ENCODE data around the gene PTBP3.

DNA sequence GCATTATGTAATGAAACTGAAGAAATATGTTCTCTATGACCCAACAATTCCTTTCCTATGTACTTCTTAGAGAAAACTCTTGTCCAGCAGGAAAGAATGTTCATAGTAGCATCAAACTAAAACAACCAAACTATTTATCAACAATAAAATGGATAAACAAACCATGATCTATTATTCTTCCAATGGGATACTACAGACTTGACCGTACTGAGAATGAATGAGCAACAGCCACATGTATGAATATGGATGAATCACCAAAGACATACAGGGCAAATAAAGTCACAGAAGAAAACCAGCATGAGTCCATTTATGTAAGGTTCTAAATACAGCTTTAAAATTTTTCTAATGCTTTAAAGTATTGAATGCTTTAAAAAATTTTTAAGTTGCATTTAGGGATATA lies 84.7 kb downstream of the PTBP3 start:
- TF ChIP-seq, protein P1, sequence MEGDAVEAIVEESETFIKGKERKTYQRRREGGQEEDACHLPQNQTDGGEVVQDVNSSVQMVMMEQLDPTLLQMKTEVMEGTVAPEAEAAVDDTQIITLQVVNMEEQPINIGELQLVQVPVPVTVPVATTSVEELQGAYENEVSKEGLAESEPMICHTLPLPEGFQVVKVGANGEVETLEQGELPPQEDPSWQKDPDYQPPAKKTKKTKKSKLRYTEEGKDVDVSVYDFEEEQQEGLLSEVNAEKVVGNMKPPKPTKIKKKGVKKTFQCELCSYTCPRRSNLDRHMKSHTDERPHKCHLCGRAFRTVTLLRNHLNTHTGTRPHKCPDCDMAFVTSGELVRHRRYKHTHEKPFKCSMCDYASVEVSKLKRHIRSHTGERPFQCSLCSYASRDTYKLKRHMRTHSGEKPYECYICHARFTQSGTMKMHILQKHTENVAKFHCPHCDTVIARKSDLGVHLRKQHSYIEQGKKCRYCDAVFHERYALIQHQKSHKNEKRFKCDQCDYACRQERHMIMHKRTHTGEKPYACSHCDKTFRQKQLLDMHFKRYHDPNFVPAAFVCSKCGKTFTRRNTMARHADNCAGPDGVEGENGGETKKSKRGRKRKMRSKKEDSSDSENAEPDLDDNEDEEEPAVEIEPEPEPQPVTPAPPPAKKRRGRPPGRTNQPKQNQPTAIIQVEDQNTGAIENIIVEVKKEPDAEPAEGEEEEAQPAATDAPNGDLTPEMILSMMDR (conservative IDR thresholded peaks at IDR 0.05; ENCODE audit: low read depth, low read length): no peak
- TF ChIP-seq EZH2 (IDR thresholded peaks at IDR 0.05; ENCODE audit: low read length, unreplicated experiment): no peak

Data from PC-3 (cell line).